Cardiac muscle cell (in vitro differentiated cells and primary cell): ENCODE data around the gene RGR. TPM values are rescaled to one million over a fixed set of nuclear protein-coding genes. Genes with fewer than 3 reads are reported as not detected.

Source experiments
- DNase-seq, 2 donors: peaks; one replicate each; pipeline versions ENCODE4 v3.0.0 to v3.0.0-alpha.2; 2010 to 2017; ENCODE audit warnings: low read depth in 1 of 2, low spot score in 1 of 2
- H3K27ac ChIP-seq: fragments of 200-600 bp; sonication (generic); 2 replicates; pipeline ENCODE4 v1.5.1; 2016
- H3K27me3 ChIP-seq: fragments of 200-600 bp; sonication (generic); 2 replicates; pipeline ENCODE4 v1.6.0; 2016; ENCODE audit warnings: control low read depth
- H3K36me3 ChIP-seq: fragments of 200-600 bp; sonication (generic); 2 replicates; pipeline ENCODE4 v1.5.1; 2016; ENCODE audit warnings: control low read depth
- H3K4me1 ChIP-seq: fragments of 200-600 bp; sonication (generic); 2 replicates; pipeline ENCODE4 v1.8.1; 2017; ENCODE audit warnings: low read depth, mild to moderate bottlenecking, mixed run types
- H3K4me3 ChIP-seq: fragments of 200-600 bp; sonication (generic); 2 replicates; pipeline ENCODE4 v1.5.1; 2016; ENCODE audit warnings: mild to moderate bottlenecking
- H3K9me3 ChIP-seq: fragments of 200-600 bp; sonication (generic); 2 replicates; pipeline ENCODE4 v1.5.1; 2017; ENCODE audit warnings: low read depth, mild to moderate bottlenecking, control low read depth
- polyA plus RNA-seq: library from polyadenylated mRNA; unstranded; fragments of >200 nt; fragmentation: Nextera tagmentation; extraction: Ambion mirVana; gene quantifications from 2 replicates; pipeline ENCODE4 v1.2.1, GENCODE V29; 2016
- total RNA-seq: library from RNA; depleted of rRNA; stranded (reverse); fragments of >200 nt; gene quantifications from 2 replicates; pipeline ENCODE4 v1.2.3, GENCODE V29; 2016
- TF ChIP-seq, protein P1 (sequence below): IDR thresholded peaks from 2 replicates; pipeline ENCODE4 v1.5.1; 2012; ENCODE audit warnings: low read depth, mild to moderate bottlenecking, low read length

RGR gene
- total and polyA plus RNA-seq, 2 experiments from 2014 or later: not detected

DNA sequence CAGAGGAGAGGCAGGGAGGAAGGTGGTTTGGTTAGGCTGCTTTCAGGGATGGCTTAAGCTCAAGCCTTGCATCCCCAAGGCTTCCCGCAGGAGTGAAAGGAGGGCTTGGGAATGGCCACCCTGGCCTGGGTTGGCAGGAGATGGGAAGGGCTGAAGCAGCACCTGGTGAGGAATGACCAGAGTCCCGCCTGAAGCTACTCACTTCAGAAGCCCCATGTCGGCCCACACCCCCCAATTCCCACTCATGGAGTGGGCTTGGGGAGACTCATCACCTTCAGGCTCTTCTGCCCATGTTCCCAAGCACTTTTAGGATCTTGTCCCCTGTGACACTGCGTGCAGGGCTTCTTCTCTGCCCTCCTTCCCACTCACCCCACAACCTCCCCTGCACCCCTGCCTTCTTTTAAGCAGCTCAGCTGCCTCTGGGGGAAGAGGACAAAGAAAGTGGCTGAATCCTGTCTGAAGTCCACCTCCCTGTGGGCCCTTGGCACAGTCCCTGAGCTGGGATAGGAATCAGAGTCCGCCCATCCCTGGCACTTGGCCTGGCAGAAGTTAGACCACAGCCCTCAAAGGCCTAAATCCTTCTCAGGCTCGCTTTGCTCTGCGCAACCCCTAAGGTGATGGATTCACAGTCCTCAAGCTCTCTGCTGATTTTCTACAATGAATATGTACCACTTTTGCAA is 16.5 kb downstream of the RGR start:
- Histone ChIP-seq H3K4me1 (no peaks in the 10 kb centered on the region), H3K36me3 (no peaks in the 10 kb centered on the region), H3K27ac (no peak overlapping the region), H3K27me3 (no peaks in the 10 kb centered on the region), H3K9me3 (no peaks in the 10 kb centered on the region), H3K4me3 (no peak overlapping the region)
- DNase-seq: no peak
- TF ChIP-seq, protein P1, sequence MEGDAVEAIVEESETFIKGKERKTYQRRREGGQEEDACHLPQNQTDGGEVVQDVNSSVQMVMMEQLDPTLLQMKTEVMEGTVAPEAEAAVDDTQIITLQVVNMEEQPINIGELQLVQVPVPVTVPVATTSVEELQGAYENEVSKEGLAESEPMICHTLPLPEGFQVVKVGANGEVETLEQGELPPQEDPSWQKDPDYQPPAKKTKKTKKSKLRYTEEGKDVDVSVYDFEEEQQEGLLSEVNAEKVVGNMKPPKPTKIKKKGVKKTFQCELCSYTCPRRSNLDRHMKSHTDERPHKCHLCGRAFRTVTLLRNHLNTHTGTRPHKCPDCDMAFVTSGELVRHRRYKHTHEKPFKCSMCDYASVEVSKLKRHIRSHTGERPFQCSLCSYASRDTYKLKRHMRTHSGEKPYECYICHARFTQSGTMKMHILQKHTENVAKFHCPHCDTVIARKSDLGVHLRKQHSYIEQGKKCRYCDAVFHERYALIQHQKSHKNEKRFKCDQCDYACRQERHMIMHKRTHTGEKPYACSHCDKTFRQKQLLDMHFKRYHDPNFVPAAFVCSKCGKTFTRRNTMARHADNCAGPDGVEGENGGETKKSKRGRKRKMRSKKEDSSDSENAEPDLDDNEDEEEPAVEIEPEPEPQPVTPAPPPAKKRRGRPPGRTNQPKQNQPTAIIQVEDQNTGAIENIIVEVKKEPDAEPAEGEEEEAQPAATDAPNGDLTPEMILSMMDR: no peak

DNA sequence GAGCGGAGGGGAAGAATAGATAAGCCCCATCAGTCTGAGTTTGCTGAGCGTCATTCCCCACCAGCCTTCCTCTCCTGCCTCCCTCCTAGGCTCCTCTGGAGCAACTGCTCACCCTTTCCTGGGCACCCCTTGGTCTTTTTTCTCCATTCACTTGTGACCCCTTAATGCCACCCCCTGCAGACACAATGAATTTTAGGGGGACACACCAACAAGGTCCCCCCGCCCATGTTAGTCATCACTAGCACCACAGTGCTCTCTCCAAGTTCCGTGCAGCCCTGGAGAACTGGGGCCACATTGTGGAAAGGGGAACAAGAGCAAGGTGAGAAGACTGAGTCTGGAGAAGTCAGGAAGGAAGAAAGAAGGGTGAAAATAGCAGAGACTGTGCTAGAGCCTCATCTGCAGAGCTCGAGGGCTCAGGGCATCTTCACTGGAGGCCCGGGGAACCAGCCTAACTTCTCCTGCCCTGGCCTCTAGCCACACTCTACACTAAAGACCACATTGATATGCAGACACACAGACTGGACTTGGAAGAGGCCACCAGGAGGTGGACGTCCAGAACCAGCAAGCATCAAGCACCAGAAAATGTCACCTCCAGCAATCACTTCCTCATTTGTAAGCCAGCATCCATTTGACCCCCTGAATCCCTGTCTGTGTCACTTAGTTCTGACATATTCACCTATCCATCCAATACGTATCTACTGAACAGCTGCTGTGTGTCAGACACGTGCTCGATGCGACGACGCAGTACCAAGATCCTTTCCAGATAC is 17.5 kb downstream of the RGR start:
- Histone ChIP-seq H3K4me1 (no peaks in the 10 kb centered on the region), H3K27ac (no peak overlapping the region), H3K36me3 (no peaks in the 10 kb centered on the region), H3K27me3 (no peaks in the 10 kb centered on the region), H3K4me3 (no peak overlapping the region), H3K9me3 (no peaks in the 10 kb centered on the region)
- TF ChIP-seq, protein P1: no peak
- no peak for DNase-seq

DNA sequence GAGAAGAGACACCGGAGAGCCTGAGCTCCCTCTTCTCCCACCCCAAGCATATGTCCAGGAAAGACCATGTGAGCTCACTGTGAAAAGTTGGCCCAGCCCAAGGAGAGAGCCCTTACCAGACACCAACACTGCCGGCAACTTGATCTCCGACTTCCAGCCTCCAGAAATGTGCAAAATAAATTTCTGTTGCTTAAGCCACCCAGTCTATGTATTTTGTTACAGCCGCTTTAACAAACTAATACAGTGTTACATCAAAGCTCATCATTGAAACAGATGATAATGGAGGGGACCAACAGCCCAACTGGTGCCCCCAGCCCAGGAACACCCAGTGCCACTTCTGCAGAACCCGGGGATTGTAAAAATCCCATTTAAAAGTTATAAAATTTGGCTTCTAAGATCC is 18.9 kb downstream of the RGR start:
- Histone ChIP-seq H3K4me1 (no peaks in the 10 kb centered on the region), H3K4me3 (no peak overlapping the region), H3K9me3 (no peaks in the 10 kb centered on the region), H3K27me3 (no peaks in the 10 kb centered on the region), H3K27ac (no peak overlapping the region), H3K36me3 (no peaks in the 10 kb centered on the region)
- TF ChIP-seq, protein P1: no peak
- DNase-seq: no peak

DNA sequence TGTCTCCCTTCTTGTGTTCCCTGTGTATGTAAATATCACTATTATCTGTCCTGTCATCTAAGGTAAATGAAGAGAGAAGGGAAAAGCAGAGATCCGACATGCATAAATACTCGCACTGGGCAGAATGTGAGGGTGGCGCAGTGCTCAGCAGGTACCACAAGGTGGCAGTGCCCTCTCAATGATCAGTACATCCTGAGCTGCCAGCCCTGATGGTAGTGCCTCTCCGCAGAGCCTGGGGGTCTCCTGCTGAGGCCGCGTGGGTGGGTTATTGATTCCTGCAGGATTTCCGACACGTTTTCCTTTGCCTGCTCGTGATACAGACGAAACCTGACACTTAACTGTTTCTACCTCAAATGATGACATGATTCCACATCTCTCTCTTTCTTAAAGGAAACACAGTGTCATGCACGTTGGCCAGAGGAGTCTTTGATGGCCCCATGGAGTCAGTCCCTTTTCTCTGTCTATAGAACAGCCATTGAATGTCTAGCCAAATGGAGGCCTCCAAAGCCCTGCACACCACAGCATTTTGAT is 19.8 kb downstream of the RGR start:
- H3K9me3 ChIP-seq: no peaks in the 10 kb centered on the region
- H3K36me3 ChIP-seq: no peaks in the 10 kb centered on the region
- peak; percentile 67 to 75 for DNase-seq
- no peak overlapping the region for H3K4me3 ChIP-seq
- no peak overlapping the region for H3K27ac ChIP-seq
- TF ChIP-seq, protein P1: peak; percentile 97
- H3K27me3 ChIP-seq: no peaks in the 10 kb centered on the region
- no peaks in the 10 kb centered on the region for H3K4me1 ChIP-seq

DNA sequence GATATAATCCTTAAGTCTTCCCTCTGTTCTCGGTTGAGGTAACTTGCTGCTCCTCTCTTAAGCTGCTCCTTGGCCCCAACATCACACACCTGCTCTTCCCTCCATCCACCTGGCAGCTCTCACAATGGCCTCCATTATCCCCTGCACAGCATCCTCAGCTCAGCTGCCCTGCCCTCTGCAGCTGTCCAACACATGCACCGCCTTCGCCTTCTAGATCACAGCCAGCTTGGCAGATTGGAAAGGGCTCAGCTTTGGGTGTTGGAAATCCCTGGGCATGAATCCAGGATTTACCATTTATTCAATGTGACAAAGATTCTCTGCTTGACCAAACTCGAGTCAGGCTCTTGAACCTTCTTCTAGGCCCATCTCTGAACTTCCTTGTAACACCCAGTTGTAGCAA is 20.6 kb downstream of the RGR start:
- Histone ChIP-seq H3K4me1 (no peaks in the 10 kb centered on the region), H3K4me3 (no peak overlapping the region), H3K9me3 (no peaks in the 10 kb centered on the region), H3K27me3 (no peaks in the 10 kb centered on the region), H3K27ac (no peak overlapping the region), H3K36me3 (no peaks in the 10 kb centered on the region)
- DNase-seq: no peak
- TF ChIP-seq, protein P1: no peak
